Measurements from ENCODE around the gene CIAPIN1.

CIAPIN1 gene

GRCh38 chr16:57422026-57422944 lies 24.9 kb downstream of the CIAPIN1 start:
- Histone ChIP-seq H3K9ac (ENCODE audit: low read length in 5 of 5) (no peak overlapping the region), H3K27ac (ENCODE audit: low read depth, low read length) (no peak overlapping the region), H3K4me3 (ENCODE audit: low read depth in 1 of 5, low read length in 5 of 5) (no peak overlapping the region), H3K9me3 (ENCODE audit: control insufficient read depth in 5 of 5, low read length in 5 of 5) (no peaks in the 10 kb centered on the region), H3K27me3 (ENCODE audit: control insufficient read depth in 5 of 5, insufficient read depth in 4 of 5, low read length in 5 of 5) (no peaks in the 10 kb centered on the region), H3K36me3 (ENCODE audit: control insufficient read depth in 5 of 5, insufficient read depth in 5 of 5, low read length in 5 of 5) (peaks cover 0 to 9% (median 5%) of the 10 kb centered on the region in 5 donors), H3K4me1 (ENCODE audit: control insufficient read depth in 5 of 5, insufficient read depth in 5 of 5, low read length in 5 of 5) (peaks cover 6 to 40% (median 17%) of the 10 kb centered on the region in 5 donors)

GRCh38 chr16:57419506-57419905 lies 27.7 kb downstream of the CIAPIN1 start:
- Histone ChIP-seq H3K4me1 (ENCODE audit: control insufficient read depth in 5 of 5, insufficient read depth in 5 of 5, low read length in 5 of 5) (peaks cover 5 to 48% (median 28%) of the 10 kb centered on the region in 5 donors), H3K4me3 (ENCODE audit: low read depth in 1 of 5, low read length in 5 of 5) (no peak overlapping the region), H3K9ac (ENCODE audit: low read length in 5 of 5) (no peak overlapping the region), H3K27me3 (ENCODE audit: control insufficient read depth in 5 of 5, insufficient read depth in 4 of 5, low read length in 5 of 5) (peaks cover 0 to 3% (median 0%) of the 10 kb centered on the region in 5 donors), H3K9me3 (ENCODE audit: control insufficient read depth in 5 of 5, low read length in 5 of 5) (no peaks in the 10 kb centered on the region), H3K36me3 (ENCODE audit: control insufficient read depth in 5 of 5, insufficient read depth in 5 of 5, low read length in 5 of 5) (no peaks in the 10 kb centered on the region), H3K27ac (ENCODE audit: low read depth, low read length) (no peak overlapping the region)

GRCh38 chr16:57416084-57416483 lies 31.1 kb downstream of the CIAPIN1 start:
- Histone ChIP-seq H3K27ac (ENCODE audit: low read depth, low read length) (no peak overlapping the region), H3K27me3 (ENCODE audit: control insufficient read depth in 5 of 5, insufficient read depth in 4 of 5, low read length in 5 of 5) (peaks cover 0 to 3% (median 0%) of the 10 kb centered on the region in 5 donors), H3K36me3 (ENCODE audit: control insufficient read depth in 5 of 5, insufficient read depth in 5 of 5, low read length in 5 of 5) (no peaks in the 10 kb centered on the region), H3K9me3 (ENCODE audit: control insufficient read depth in 5 of 5, low read length in 5 of 5) (no peaks in the 10 kb centered on the region), H3K9ac (ENCODE audit: low read length in 5 of 5) (peak overlapping the region in 1 of 5 donors; percentile 19), H3K4me1 (ENCODE audit: control insufficient read depth in 5 of 5, insufficient read depth in 5 of 5, low read length in 5 of 5) (peaks cover 0 to 42% (median 27%) of the 10 kb centered on the region in 5 donors), H3K4me3 (ENCODE audit: low read depth in 1 of 5, low read length in 5 of 5) (no peak overlapping the region)

GRCh38 chr16:57413733-57414132 lies 33.5 kb downstream of the CIAPIN1 start:
- Histone ChIP-seq H3K9ac (ENCODE audit: low read length in 5 of 5) (no peak overlapping the region), H3K27ac (ENCODE audit: low read depth, low read length) (no peak overlapping the region), H3K27me3 (ENCODE audit: control insufficient read depth in 5 of 5, insufficient read depth in 4 of 5, low read length in 5 of 5) (peaks cover 0 to 6% (median 0%) of the 10 kb centered on the region in 5 donors)

GRCh38 chr16:57413301-57413730 lies 33.9 kb downstream of the CIAPIN1 start:
- peaks cover 5 to 52% (median 35%) of the 10 kb centered on the region in 5 donors for H3K4me1 ChIP-seq (ENCODE audit: control insufficient read depth in 5 of 5, insufficient read depth in 5 of 5, low read length in 5 of 5)
- H3K36me3 ChIP-seq (ENCODE audit: control insufficient read depth in 5 of 5, insufficient read depth in 5 of 5, low read length in 5 of 5), result no peaks in the 10 kb centered on the region
- peaks cover 0 to 6% (median 0%) of the 10 kb centered on the region in 5 donors for H3K27me3 ChIP-seq (ENCODE audit: control insufficient read depth in 5 of 5, insufficient read depth in 4 of 5, low read length in 5 of 5)
- no peak overlapping the region for H3K9ac ChIP-seq (ENCODE audit: low read length in 5 of 5)
- H3K9me3 ChIP-seq (ENCODE audit: control insufficient read depth in 5 of 5, low read length in 5 of 5), result no peaks in the 10 kb centered on the region
- no peak overlapping the region for H3K4me3 ChIP-seq (ENCODE audit: low read depth in 1 of 5, low read length in 5 of 5)
- H3K27ac ChIP-seq (ENCODE audit: low read depth, low read length), result no peak overlapping the region

More at GRCh38 chr16:57413733-57414132, 33.5 kb downstream of the CIAPIN1 start:
- Histone ChIP-seq H3K36me3 (ENCODE audit: control insufficient read depth in 5 of 5, insufficient read depth in 5 of 5, low read length in 5 of 5) (no peaks in the 10 kb centered on the region), H3K9me3 (ENCODE audit: control insufficient read depth in 5 of 5, low read length in 5 of 5) (no peaks in the 10 kb centered on the region), H3K4me1 (ENCODE audit: control insufficient read depth in 5 of 5, insufficient read depth in 5 of 5, low read length in 5 of 5) (peaks cover 5 to 55% (median 38%) of the 10 kb centered on the region in 5 donors), H3K4me3 (ENCODE audit: low read depth in 1 of 5, low read length in 5 of 5) (no peak overlapping the region)

GRCh38 chr16:57412584-57412983 lies 34.6 kb downstream of the CIAPIN1 start:
- Histone ChIP-seq H3K9me3 (ENCODE audit: control insufficient read depth in 5 of 5, low read length in 5 of 5) (no peaks in the 10 kb centered on the region), H3K9ac (ENCODE audit: low read length in 5 of 5) (no peak overlapping the region), H3K4me1 (ENCODE audit: control insufficient read depth in 5 of 5, insufficient read depth in 5 of 5, low read length in 5 of 5) (peaks cover 5 to 52% (median 35%) of the 10 kb centered on the region in 5 donors), H3K27ac (ENCODE audit: low read depth, low read length) (no peak overlapping the region), H3K27me3 (ENCODE audit: control insufficient read depth in 5 of 5, insufficient read depth in 4 of 5, low read length in 5 of 5) (peaks cover 0 to 6% (median 0%) of the 10 kb centered on the region in 5 donors), H3K4me3 (ENCODE audit: low read depth in 1 of 5, low read length in 5 of 5) (no peak overlapping the region), H3K36me3 (ENCODE audit: control insufficient read depth in 5 of 5, insufficient read depth in 5 of 5, low read length in 5 of 5) (no peaks in the 10 kb centered on the region)

GRCh38 chr16:57411362-57411976 lies 35.7 kb downstream of the CIAPIN1 start:
- no peak overlapping the region for H3K4me3 ChIP-seq (ENCODE audit: low read depth in 1 of 5, low read length in 5 of 5)
- H3K27me3 ChIP-seq (ENCODE audit: control insufficient read depth in 5 of 5, insufficient read depth in 4 of 5, low read length in 5 of 5), result peaks cover 0 to 6% (median 0%) of the 10 kb centered on the region in 5 donors
- H3K36me3 ChIP-seq (ENCODE audit: control insufficient read depth in 5 of 5, insufficient read depth in 5 of 5, low read length in 5 of 5), result no peaks in the 10 kb centered on the region
- peaks cover 5 to 46% (median 26%) of the 10 kb centered on the region in 5 donors for H3K4me1 ChIP-seq (ENCODE audit: control insufficient read depth in 5 of 5, insufficient read depth in 5 of 5, low read length in 5 of 5)
- no peak overlapping the region for H3K9ac ChIP-seq (ENCODE audit: low read length in 5 of 5)
- no peaks in the 10 kb centered on the region for H3K9me3 ChIP-seq (ENCODE audit: control insufficient read depth in 5 of 5, low read length in 5 of 5)
- no peak overlapping the region for H3K27ac ChIP-seq (ENCODE audit: low read depth, low read length)

GRCh38 chr16:57409870-57410587 lies 37.2 kb downstream of the CIAPIN1 start:
- Histone ChIP-seq H3K36me3 (ENCODE audit: control insufficient read depth in 5 of 5, insufficient read depth in 5 of 5, low read length in 5 of 5) (no peaks in the 10 kb centered on the region), H3K27ac (ENCODE audit: low read depth, low read length) (no peak overlapping the region), H3K4me1 (ENCODE audit: control insufficient read depth in 5 of 5, insufficient read depth in 5 of 5, low read length in 5 of 5) (peaks cover 5 to 38% (median 24%) of the 10 kb centered on the region in 5 donors), H3K27me3 (ENCODE audit: control insufficient read depth in 5 of 5, insufficient read depth in 4 of 5, low read length in 5 of 5) (peaks cover 0 to 6% (median 0%) of the 10 kb centered on the region in 5 donors), H3K9me3 (ENCODE audit: control insufficient read depth in 5 of 5, low read length in 5 of 5) (no peaks in the 10 kb centered on the region), H3K9ac (ENCODE audit: low read length in 5 of 5) (no peak overlapping the region), H3K4me3 (ENCODE audit: low read depth in 1 of 5, low read length in 5 of 5) (no peak overlapping the region)

- Histone ChIP-seq H3K4me1 (ENCODE audit: control insufficient read depth in 5 of 5, insufficient read depth in 5 of 5, low read length in 5 of 5) (peaks cover 5 to 41% (median 24%) of the 10 kb centered on the region in 5 donors), H3K27ac (ENCODE audit: low read depth, low read length) (no peak overlapping the region), H3K9ac (ENCODE audit: low read length in 5 of 5) (no peak overlapping the region), H3K9me3 (ENCODE audit: control insufficient read depth in 5 of 5, low read length in 5 of 5) (no peaks in the 10 kb centered on the region), H3K36me3 (ENCODE audit: control insufficient read depth in 5 of 5, insufficient read depth in 5 of 5, low read length in 5 of 5) (no peaks in the 10 kb centered on the region), H3K4me3 (ENCODE audit: low read depth in 1 of 5, low read length in 5 of 5) (no peak overlapping the region), H3K27me3 (ENCODE audit: control insufficient read depth in 5 of 5, insufficient read depth in 4 of 5, low read length in 5 of 5) (peaks cover 0 to 3% (median 0%) of the 10 kb centered on the region in 5 donors)
Measured at GRCh38 chr16:57409065-57409464, 38.1 kb downstream of the CIAPIN1 start.

All from subcutaneous abdominal adipose tissue (tissue), 5 donors.